Mononuclear cell (primary cell): Measurements from ENCODE around the gene MESD. TPM values are rescaled to one million over a fixed set of nuclear protein-coding genes. Genes with fewer than 3 reads are reported as not detected.

Source experiments
- H3K27me3 ChIP-seq: 2 replicates; pipeline ENCODE4 v1.6.0; 2011; ENCODE audit warnings: low read length, control low read depth; ENCODE audit not compliant: insufficient read depth
- H3K4me1 ChIP-seq: 2 replicates; pipeline ENCODE4 v1.5.1; 2011; ENCODE audit warnings: mild to moderate bottlenecking, low read length, control low read depth; ENCODE audit not compliant: insufficient read depth
- H3K4me3 ChIP-seq: 2 replicates; pipeline ENCODE4 v1.5.1; 2011; ENCODE audit warnings: mild to moderate bottlenecking, low read length, moderate library complexity
- H3K9me3 ChIP-seq: 2 replicates; pipeline ENCODE4 v1.5.1; 2011; ENCODE audit warnings: low read depth, mild to moderate bottlenecking, control low read depth, low read length
- total RNA-seq: library from RNA; depleted of rRNA; stranded (reverse); fragments of >200 nt; gene quantifications from one replicate; pipeline ENCODE4 v1.2.3, GENCODE V29; 2012

The MESD gene
- total RNA-seq, 1 donor, result 8.6 TPM

GRCh38 chr15:80949756-80950155 lies 39.9 kb downstream of the MESD start:
- no peaks in the 10 kb centered on the region for H3K9me3 ChIP-seq
- H3K4me1 ChIP-seq, result no peaks in the 10 kb centered on the region
- no peak overlapping the region for H3K4me3 ChIP-seq
- no peaks in the 10 kb centered on the region for H3K27me3 ChIP-seq

DNA sequence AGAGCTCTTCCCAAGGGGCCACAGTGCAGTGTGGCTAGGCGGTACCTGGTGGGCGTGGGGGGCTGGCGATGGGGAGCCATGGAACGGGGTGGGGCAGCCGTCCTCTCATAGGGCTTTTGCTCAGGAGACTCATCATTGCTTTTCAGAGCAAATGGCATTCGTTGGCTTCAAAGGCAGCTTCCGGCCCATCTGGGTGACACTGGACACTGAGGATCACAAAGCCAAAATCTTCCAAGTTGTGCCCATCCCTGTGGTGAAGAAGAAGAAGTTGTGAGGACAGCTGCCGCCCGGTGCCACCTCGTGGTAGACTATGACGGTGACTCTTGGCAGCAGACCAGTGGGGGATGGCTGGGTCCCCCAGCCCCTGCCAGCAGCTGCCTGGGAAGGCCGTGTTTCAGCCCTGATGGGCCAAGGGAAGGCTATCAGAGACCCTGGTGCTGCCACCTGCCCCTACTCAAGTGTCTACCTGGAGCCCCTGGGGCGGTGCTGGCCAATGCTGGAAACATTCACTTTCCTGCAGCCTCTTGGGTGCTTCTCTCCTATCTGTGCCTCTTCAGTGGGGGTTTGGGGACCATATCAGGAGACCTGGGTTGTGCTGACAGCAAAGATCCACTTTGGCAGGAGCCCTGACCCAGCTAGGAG lies 40.8 kb downstream of the MESD start:
- no peaks in the 10 kb centered on the region for H3K9me3 ChIP-seq
- no peak overlapping the region for H3K4me3 ChIP-seq
- H3K27me3 ChIP-seq, result no peaks in the 10 kb centered on the region
- no peaks in the 10 kb centered on the region for H3K4me1 ChIP-seq

- no peak overlapping the region for H3K4me3 ChIP-seq
- H3K4me1 ChIP-seq, result no peaks in the 10 kb centered on the region
- H3K9me3 ChIP-seq, result no peaks in the 10 kb centered on the region
- no peaks in the 10 kb centered on the region for H3K27me3 ChIP-seq
These were observed 43.0 kb downstream of the MESD start for GRCh38 chr15:80946576-80946975.

DNA sequence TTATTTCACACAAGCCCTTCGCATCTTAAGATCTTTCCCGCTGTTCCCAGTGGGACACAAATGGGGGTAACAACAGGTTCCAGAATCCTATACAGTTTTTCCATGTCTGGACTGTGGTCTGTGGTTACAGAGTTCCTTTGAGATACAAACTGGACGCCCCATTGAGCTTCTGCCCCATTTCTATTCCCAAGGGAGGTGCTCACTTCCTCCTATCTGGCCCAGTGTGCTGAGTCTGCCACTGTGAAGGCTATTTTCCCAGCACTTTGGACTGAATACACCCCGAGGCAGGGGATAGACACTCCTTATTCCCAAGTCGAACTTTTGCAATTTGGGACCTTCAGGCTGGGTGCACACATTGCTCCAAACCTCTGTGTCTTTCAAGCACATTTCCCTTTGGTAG lies 44.0 kb downstream of the MESD start:
- Histone ChIP-seq H3K4me1 (no peaks in the 10 kb centered on the region), H3K4me3 (no peak overlapping the region), H3K9me3 (no peaks in the 10 kb centered on the region), H3K27me3 (no peaks in the 10 kb centered on the region)

DNA sequence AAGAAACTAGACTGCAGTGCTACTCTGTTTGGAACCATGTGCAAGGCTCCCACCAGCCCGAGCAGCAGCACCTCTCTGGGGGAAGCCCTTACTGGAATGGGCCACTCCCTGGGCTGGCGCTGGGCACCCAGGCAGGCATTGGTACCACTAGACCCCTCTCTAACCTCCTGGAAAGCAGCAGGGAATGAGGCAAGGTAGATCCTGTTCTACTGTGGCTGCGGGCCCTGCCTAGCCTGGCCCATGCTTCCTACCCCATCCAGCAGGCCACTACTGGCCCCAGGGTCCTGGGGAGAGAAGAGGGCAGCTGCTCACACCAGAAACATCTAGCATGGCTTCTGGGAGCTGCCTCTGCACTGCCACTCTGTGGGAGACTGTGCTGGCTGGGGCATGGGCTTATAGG lies 44.8 kb downstream of the MESD start:
- no peaks in the 10 kb centered on the region for H3K27me3 ChIP-seq
- H3K4me1 ChIP-seq, result no peaks in the 10 kb centered on the region
- no peak overlapping the region for H3K4me3 ChIP-seq
- H3K9me3 ChIP-seq, result no peaks in the 10 kb centered on the region

- H3K4me1 ChIP-seq, result no peaks in the 10 kb centered on the region
- no peaks in the 10 kb centered on the region for H3K27me3 ChIP-seq
- H3K4me3 ChIP-seq, result no peak overlapping the region
- no peaks in the 10 kb centered on the region for H3K9me3 ChIP-seq
These were observed 46.7 kb downstream of the MESD start for GRCh38 chr15:80942746-80943565.

DNA sequence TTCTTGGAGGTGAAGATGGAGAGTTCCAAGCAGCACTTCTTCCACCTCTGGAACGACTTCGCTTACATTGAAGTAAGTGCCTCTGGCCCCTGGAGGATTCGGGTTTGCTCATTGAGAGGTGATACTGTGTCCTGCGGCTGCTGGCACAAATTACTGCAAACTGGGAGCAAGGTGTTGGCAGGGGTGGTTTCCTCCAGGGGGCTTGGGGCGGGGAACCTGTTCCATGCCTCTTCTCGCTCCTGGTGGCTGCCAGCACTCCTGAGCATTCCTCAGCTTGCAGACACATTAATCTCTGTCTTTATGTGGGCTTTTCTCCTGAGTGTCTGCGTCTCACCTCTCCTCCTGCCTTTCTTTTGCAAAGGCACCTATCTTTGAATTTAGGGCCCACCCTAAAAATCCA lies 47.4 kb downstream of the MESD start:
- H3K4me3 ChIP-seq, result no peak overlapping the region
- H3K27me3 ChIP-seq, result no peaks in the 10 kb centered on the region
- H3K9me3 ChIP-seq, result no peaks in the 10 kb centered on the region
- no peaks in the 10 kb centered on the region for H3K4me1 ChIP-seq

DNA sequence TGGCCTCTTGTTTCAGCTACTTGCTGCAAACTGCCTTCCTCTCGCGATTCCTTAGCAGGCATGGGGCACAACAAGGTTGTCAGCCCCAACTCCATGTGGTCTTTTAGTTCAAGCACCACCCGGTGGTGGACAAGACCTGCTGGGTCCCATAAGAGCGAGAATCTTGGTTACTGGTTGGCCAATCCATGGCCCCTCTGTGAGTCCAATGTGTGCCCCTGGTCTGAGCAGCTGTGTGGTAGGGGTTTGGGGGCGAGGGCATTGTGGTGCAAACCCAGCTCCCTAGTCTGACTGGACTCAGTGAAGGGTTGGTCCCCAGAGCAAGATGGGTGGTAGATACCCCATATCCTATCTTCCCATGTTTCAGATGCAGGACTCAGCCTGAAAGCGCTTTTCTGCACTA lies 48.8 kb downstream of the MESD start:
- H3K9me3 ChIP-seq, result no peaks in the 10 kb centered on the region
- H3K4me1 ChIP-seq, result no peaks in the 10 kb centered on the region
- no peak overlapping the region for H3K4me3 ChIP-seq
- H3K27me3 ChIP-seq, result no peaks in the 10 kb centered on the region

DNA sequence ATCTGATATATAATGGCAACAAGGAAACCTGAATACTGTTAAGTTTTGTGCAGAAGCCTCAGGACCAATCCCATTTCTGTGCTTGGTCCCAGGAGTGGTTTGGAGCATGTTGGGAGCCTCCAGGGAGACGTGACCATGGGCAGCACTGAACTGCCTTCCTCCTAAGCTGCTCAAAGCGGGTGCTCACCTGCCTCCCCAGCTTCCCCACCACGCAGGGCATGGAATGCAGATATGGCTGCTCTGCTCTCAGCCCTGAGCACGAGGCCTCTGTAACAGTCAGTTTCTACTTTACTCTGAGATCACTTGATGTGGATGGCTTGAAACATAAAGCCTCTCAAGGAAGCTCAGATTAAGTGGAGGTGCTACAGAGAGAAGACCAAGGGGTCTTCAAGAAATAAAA lies 49.3 kb downstream of the MESD start:
- no peaks in the 10 kb centered on the region for H3K9me3 ChIP-seq
- no peak overlapping the region for H3K4me3 ChIP-seq
- H3K4me1 ChIP-seq, result no peaks in the 10 kb centered on the region
- H3K27me3 ChIP-seq, result no peaks in the 10 kb centered on the region

DNA sequence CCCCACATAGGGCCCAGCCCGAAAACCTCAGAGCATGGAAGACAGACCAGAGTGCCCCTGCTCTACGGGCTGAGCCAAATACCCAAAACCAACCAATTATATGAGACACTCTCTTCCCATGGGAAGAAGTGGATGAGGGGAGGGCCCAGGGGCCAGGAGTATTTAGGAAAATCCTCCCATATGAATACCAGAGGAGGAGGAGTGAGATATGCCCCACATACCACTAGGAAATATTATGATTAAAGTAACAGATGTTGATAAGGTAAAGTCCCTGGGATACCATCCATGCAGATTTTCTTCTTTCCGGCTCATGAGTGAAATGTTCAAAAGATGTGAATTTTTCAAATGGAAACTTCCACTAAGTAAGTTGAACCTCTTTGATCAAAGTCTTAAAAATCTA lies 50.4 kb downstream of the MESD start:
- Histone ChIP-seq H3K4me3 (no peak overlapping the region), H3K27me3 (no peaks in the 10 kb centered on the region)

GRCh38 chr15:80937718-80938117 lies 51.9 kb downstream of the MESD start:
- H3K27me3 ChIP-seq, result no peaks in the 10 kb centered on the region
- H3K4me3 ChIP-seq, result no peak overlapping the region
- no peaks in the 10 kb centered on the region for H3K9me3 ChIP-seq
- H3K4me1 ChIP-seq, result no peaks in the 10 kb centered on the region

More for the DNA sequence above, 50.4 kb downstream of the MESD start:
- H3K4me1 ChIP-seq, result no peaks in the 10 kb centered on the region
- H3K9me3 ChIP-seq, result no peaks in the 10 kb centered on the region

- H3K9me3 ChIP-seq, result no peaks in the 10 kb centered on the region
- no peak overlapping the region for H3K4me3 ChIP-seq
- H3K27me3 ChIP-seq, result no peaks in the 10 kb centered on the region
- no peaks in the 10 kb centered on the region for H3K4me1 ChIP-seq
These were observed 53.1 kb downstream of the MESD start for GRCh38 chr15:80936288-80937078.

GRCh38 chr15:80934761-80935221 lies 54.8 kb downstream of the MESD start:
- Histone ChIP-seq H3K27me3 (no peaks in the 10 kb centered on the region), H3K9me3 (no peaks in the 10 kb centered on the region), H3K4me1 (no peaks in the 10 kb centered on the region), H3K4me3 (no peak overlapping the region)

DNA sequence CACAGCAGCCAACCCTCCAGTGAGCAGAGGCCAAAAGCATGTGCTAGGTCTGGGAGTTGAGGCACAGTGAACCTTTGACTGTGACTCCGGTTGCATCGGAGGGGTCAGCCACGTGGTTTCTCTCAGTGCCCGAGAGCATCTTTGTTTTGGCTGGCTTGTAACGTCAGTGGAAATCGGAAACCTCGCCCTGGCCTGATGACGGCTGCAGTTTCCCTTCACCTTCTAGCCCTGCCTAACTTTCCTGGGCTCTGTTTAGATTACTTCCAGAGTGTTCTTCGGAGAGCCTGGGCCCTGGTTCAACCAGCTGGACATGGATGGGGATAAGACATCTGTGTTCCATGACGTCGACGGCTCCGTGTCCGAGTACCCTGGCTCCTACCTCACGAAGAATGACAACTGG lies 56.6 kb downstream of the MESD start:
- no peaks in the 10 kb centered on the region for H3K4me1 ChIP-seq
- no peaks in the 10 kb centered on the region for H3K27me3 ChIP-seq
- no peaks in the 10 kb centered on the region for H3K9me3 ChIP-seq
- no peak overlapping the region for H3K4me3 ChIP-seq

DNA sequence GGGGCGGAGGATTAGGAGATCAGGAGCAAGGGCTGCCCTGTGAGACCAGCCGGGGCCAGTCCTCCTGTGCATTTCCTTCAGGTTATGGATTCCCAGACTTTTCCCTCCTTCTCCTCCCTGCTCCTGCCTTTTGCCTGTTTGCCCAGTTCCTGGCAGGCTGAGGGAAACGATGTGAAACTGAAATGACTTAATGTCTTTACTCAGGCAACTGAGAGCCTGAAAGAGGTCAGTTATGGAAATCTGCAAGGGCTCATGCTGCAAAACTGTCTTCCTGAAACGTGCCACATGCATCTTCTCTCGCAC lies 57.2 kb downstream of the MESD start:
- Histone ChIP-seq H3K27me3 (no peaks in the 10 kb centered on the region), H3K4me3 (no peak overlapping the region), H3K9me3 (no peaks in the 10 kb centered on the region), H3K4me1 (no peaks in the 10 kb centered on the region)
